Lower leg skin (tissue), 4 donors: ENCODE measurements around the gene SPPL2B. TPM values are rescaled to one million over a fixed set of nuclear protein-coding genes. Genes with fewer than 3 reads are reported as not detected.

ENCODE experiments used
- DNase-seq, 2 donors: peaks; one replicate each; pipeline ENCODE4 v3.0.0-alpha.2; 2019; ENCODE audit warnings: low spot score in 2 of 2
- H3K4me3 ChIP-seq: fragments of 200-600 bp; sonication (generic); 2 replicates; pipeline ENCODE4 v1.5.1; 2017; ENCODE audit warnings: mild to moderate bottlenecking, low read depth; ENCODE audit not compliant: poor library complexity, severe bottlenecking
- CTCF ChIP-seq, 3 donors: fragments of 450-650 bp; IDR thresholded peaks; one replicate each; pipeline ENCODE4 v1.5.1; 2016; ENCODE audit warnings: antibody characterized with exemption in 3 of 3, mild to moderate bottlenecking in 3 of 3, moderate library complexity in 2 of 3
- POLR2A ChIP-seq, 2 donors: fragments of 450-650 bp; IDR thresholded peaks; one replicate each; pipeline ENCODE4 v1.6.1; 2016 to 2017; ENCODE audit warnings: antibody characterized with exemption in 2 of 2, mild to moderate bottlenecking in 1 of 2, moderate library complexity in 1 of 2
- WGBS, 2 donors: methylation state at CpG; one replicate each; pipeline ENCODE4 v1.1.5; 2018; 5-methylcytosine and 5-hydroxymethylcytosine counted together
- intact Hi-C: fragments of 100-400 bp; cut with DNase I; formaldehyde crosslinking; loops from one replicate; pipeline ENCODE4 v1.15.0; 2023; ENCODE audit warnings: low total_unique reads
- total RNA-seq, 4 donors: library from RNA; depleted of rRNA; stranded (reverse); fragments of >200 nt; gene quantifications; one replicate each; pipeline ENCODE4 v1.1.0, GENCODE V29; 2016

SPPL2B gene
- total RNA-seq, 4 donors from 2014 or later = 36.1 to 84.7 (median 51.0) TPM

- intact Hi-C loops = no loop called here
- WGBS, 2 donors = 67 to 71% methylated on average over 22 to 24 of the region's 24 CpGs
- TF ChIP-seq CTCF (IDR thresholded peaks at IDR 0.05) = no peak
- no peak for TF ChIP-seq POLR2A (IDR thresholded peaks at IDR 0.05)
- DNase-seq = no peak
- H3K4me3 ChIP-seq = no peak overlapping the region
Measured at GRCh38 chr19:2341244-2341751, 12.8 kb downstream of the SPPL2B start.

- no peak for TF ChIP-seq POLR2A (IDR thresholded peaks at IDR 0.05)
- TF ChIP-seq CTCF (IDR thresholded peaks at IDR 0.05) = no peak
- 58 to 64% methylated on average over 15 of the region's 15 CpGs for whole genome bisulfite sequencing, 2 donors
Measured at GRCh38 chr19:2341982-2342381, 13.5 kb downstream of the SPPL2B start.

DNA sequence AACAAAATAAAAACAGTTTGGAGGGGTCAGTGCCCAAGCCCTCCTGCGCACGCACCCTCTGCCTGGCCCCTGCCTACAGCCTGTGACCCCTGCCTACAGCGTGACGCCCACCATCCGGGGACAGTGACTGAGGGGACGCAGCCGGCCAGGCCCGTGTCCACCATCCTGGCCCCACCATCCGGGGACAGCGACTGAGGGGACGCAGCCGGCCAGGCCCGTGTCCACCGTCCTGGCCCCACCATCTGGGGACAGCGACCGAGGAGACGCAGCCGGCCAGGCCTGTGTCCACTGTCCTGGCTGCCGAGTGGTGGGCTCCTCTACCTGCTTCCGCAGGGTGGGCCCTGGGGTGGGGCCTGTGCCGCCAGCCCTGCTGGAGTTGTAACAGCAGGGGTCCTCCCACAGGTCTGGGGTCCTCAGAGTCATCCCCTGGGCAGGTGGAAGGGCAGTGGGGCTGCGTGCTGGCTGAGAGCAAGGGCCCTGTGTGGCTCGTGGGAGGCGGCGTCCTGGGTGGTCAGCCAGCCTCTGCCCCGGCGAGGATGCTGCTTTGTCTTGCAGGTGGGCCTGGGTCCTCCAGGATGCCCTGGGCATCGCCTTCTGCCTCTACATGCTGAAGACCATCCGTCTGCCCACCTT is 14.3 kb downstream of the SPPL2B start:
- DNase-seq = no peak
- intact Hi-C loops = no loop called here
- TF ChIP-seq CTCF (IDR thresholded peaks at IDR 0.05) (no peak), POLR2A (IDR thresholded peaks at IDR 0.05) (no peak)
- 88 to 91% methylated on average over 14 to 15 of the region's 29 CpGs for WGBS, 2 donors
- no peak overlapping the region for H3K4me3 ChIP-seq

More at GRCh38 chr19:2341982-2342381, 13.5 kb downstream of the SPPL2B start:
- no peak for DNase-seq
- intact Hi-C loops = no loop called here
- no peak overlapping the region for H3K4me3 ChIP-seq

DNA sequence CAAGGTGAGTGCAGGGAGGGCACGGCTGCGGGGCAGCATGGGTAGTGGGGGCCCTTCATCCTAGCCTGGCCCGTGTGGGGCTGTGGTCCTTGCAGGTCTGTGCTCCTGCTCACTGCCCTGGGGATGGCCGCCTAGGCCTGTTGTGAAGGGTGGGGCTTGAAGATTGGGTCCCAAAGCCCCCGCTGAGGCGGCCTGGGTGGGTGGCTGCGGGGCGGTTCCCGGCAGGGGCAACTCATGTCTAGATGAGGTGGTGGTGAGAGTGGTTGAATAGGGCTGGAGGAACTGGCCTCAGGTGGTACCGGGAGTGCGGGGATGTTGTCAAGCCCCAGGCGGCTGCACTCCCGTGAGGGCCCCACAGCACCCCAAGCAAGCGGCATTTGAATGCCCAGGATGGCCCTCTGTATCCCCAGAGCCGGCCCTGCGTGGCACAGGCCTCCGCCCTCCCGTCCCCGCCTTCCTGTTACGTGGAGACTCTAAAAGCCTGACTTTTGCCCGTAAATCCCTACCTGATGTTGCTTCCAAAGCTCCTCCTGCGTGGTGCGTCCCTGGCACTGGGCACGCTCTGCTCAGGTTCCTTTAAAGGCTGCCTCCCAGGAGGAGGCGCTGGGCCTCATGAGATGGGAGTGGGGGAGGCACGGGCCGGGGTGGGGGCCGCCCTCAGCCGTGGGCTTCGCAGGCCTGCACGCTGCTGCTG is 15.0 kb downstream of the SPPL2B start:
- TF ChIP-seq CTCF (IDR thresholded peaks at IDR 0.05) = no peak
- TF ChIP-seq POLR2A (IDR thresholded peaks at IDR 0.05) = no peak
- 92 to 94% methylated on average over 27 to 31 of the region's 31 CpGs for WGBS, 2 donors
- no peak overlapping the region for H3K4me3 ChIP-seq
- intact Hi-C loops = no loop called here
- DNase-seq = no peak

DNA sequence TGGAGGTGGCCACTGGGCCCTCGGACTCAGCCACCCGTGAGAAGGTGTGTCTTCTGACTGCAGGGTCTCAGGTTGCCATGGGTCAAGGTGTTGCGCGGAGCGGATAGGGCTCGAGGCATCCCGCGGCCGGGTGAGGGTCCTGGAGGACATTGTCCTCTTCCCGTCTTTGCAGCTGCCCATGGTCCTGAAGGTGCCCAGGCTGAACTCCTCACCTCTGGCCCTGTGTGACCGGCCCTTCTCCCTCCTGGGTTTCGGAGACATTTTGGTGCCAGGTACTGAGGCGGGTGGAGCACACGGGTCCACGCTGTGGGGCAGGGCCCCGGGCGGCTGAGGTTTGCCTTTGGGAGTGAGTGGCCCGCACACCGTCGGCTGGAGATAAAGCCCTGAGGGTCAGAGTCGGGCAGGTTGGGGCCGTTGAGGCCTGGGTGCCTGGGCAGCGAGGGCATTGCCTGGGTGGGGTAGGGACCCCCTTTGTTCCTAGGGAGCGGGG is 15.9 kb downstream of the SPPL2B start:
- TF ChIP-seq CTCF (IDR thresholded peaks at IDR 0.05) = no peak
- TF ChIP-seq POLR2A (IDR thresholded peaks at IDR 0.05) = no peak
- DNase-seq = no peak
- 88 to 95% methylated on average over 20 to 24 of the region's 24 CpGs for whole genome bisulfite sequencing, 2 donors
- intact Hi-C loops = no loop called here
- H3K4me3 ChIP-seq = no peak overlapping the region
